ENCODE data around the gene ZCCHC7.

ZCCHC7 gene

DNA sequence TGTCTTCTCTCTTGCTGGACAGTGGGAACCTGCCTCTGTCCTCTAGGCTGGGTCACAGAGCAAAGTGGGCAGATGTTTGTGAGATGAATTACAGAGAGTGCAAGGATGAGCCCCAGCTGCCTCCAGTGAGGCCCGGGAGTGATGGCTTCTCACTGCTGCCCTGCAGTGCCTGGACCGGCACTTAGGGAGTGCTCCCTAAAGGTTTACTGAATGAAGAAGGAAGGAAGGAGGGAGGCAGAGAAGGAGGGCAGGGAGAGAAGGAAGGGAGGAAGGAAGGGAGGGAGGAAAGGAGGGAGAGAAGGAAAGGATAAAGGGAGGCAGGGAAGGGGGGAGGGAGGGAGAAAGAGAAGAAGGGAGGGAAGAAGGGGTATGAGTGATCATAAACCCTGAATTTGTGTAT is 259.5 kb downstream of the ZCCHC7 start:
- TF ChIP-seq, protein P1, sequence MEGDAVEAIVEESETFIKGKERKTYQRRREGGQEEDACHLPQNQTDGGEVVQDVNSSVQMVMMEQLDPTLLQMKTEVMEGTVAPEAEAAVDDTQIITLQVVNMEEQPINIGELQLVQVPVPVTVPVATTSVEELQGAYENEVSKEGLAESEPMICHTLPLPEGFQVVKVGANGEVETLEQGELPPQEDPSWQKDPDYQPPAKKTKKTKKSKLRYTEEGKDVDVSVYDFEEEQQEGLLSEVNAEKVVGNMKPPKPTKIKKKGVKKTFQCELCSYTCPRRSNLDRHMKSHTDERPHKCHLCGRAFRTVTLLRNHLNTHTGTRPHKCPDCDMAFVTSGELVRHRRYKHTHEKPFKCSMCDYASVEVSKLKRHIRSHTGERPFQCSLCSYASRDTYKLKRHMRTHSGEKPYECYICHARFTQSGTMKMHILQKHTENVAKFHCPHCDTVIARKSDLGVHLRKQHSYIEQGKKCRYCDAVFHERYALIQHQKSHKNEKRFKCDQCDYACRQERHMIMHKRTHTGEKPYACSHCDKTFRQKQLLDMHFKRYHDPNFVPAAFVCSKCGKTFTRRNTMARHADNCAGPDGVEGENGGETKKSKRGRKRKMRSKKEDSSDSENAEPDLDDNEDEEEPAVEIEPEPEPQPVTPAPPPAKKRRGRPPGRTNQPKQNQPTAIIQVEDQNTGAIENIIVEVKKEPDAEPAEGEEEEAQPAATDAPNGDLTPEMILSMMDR (IDR thresholded peaks at IDR 0.05), result no peak
- H3K27ac ChIP-seq, result no peak overlapping the region
- no peaks in the 10 kb centered on the region for H3K36me3 ChIP-seq
- peaks cover 26% of the 10 kb centered on the region for H3K27me3 ChIP-seq
- H3K4me1 ChIP-seq (ENCODE audit: control insufficient read depth in 1 of 2, insufficient read depth in 1 of 2, low read depth in 1 of 2, low read length in 1 of 2), result no peaks in the 10 kb centered on the region
- no peak overlapping the region for H3K4me3 ChIP-seq (ENCODE audit: low read depth in 1 of 2, low read length in 1 of 2)
- no peaks in the 10 kb centered on the region for H3K9me3 ChIP-seq

DNA sequence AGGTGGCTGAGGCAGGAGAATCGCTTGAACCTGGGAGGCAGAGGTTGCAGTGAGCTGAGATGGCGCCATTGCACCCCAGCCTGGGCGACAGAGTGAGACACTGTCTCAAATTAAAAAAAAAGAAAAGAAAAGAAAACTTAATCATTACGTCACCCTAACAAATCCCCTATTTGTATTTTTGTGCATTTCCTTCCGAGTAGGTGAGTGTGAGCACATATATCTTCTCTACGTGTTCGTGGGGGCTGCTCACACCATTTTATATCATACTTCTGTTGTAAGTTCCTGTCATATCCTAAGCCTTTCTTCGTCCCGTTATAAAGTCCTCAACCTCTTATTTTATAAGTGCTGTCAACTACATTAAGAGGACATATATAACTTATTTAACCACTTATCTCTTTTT is 260.2 kb downstream of the ZCCHC7 start:
- Histone ChIP-seq H3K36me3 (no peaks in the 10 kb centered on the region), H3K4me3 (ENCODE audit: low read depth in 1 of 2, low read length in 1 of 2) (no peak overlapping the region), H3K27me3 (peaks cover 26% of the 10 kb centered on the region), H3K27ac (no peak overlapping the region), H3K9me3 (no peaks in the 10 kb centered on the region), H3K4me1 (ENCODE audit: control insufficient read depth in 1 of 2, insufficient read depth in 1 of 2, low read depth in 1 of 2, low read length in 1 of 2) (no peaks in the 10 kb centered on the region)
- TF ChIP-seq, protein P1 (IDR thresholded peaks at IDR 0.05), result no peak

DNA sequence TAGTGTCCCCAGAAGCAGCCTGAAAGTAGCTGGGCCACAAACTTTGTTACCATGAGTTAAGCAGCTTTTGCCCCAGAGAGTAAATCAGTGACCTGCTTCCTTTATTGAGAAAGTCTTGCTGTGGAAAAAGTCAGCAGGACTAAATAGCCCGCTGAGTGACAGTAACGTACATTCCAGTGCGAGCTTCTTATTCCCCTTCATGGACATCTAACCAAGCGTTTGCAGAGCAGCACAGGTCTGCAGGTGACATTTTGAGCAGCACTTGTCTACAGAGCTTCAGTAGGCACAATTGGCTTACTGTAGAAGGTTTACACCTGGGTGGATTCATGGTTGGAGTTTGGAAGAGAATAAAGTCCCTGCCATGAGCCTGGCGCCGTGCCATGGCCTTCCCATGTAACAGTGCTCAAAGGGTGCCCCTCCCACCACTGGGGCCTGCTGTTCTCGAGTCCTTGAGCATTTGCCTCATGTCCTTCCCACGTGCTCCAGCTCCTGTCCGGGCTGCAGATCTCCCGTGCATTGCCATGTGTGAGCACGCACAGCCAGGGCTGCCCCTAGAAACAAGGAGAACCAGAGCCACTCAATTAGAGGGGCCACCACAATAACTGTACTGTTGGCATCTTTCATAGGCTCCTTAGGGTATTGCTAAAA is 260.8 kb downstream of the ZCCHC7 start:
- Histone ChIP-seq H3K4me3 (ENCODE audit: low read depth in 1 of 2, low read length in 1 of 2) (no peak overlapping the region), H3K27me3 (peaks cover 25% of the 10 kb centered on the region), H3K9me3 (no peaks in the 10 kb centered on the region), H3K36me3 (no peaks in the 10 kb centered on the region), H3K27ac (no peak overlapping the region), H3K4me1 (ENCODE audit: control insufficient read depth in 1 of 2, insufficient read depth in 1 of 2, low read depth in 1 of 2, low read length in 1 of 2) (no peaks in the 10 kb centered on the region)
- TF ChIP-seq, protein P1 (IDR thresholded peaks at IDR 0.05), result no peak

DNA sequence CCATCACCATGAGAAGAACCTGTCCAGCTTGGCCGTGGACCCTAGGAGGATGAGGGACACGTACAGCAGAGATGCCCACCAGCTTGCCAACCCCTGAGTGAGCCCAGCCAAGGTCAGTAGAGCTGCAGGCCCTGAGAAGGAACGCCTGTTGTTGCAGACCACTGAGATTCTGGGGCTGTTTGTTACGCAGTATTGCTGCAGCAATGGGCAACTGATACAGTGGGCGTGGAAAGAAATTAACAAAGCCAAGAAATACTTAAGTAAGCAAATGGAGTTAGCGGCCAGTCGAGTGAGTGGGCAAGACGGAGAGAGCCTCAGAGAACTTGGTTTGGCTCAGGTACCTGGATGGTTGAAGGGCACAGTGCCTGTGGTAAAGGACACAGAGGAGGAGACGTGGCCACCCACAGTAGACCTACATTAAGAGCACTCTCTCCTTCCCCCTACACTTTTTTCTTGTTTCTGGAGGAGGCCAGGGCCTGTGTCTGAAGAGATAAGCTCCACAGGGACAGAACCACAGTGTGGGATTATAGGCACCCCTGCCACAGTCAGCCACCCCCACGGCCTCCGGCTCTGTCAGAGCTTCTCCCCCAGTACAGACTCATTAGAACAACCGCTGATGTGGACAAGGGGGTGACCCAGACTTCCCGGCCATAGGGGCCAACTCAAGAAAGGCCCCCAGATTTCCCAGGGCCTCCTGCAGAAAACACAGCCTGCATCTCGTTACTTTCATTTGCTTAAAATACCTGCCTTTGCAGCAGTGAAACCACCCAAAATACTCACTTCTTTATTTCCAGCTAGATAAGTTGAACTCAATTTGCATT is 262.0 kb downstream of the ZCCHC7 start:
- no peaks in the 10 kb centered on the region for H3K36me3 ChIP-seq
- TF ChIP-seq, protein P1 (IDR thresholded peaks at IDR 0.05), result no peak
- no peaks in the 10 kb centered on the region for H3K9me3 ChIP-seq
- no peak overlapping the region for H3K27ac ChIP-seq
- peaks cover 16% of the 10 kb centered on the region for H3K27me3 ChIP-seq
- H3K4me3 ChIP-seq (ENCODE audit: low read depth in 1 of 2, low read length in 1 of 2), result no peak overlapping the region
- H3K4me1 ChIP-seq (ENCODE audit: control insufficient read depth in 1 of 2, insufficient read depth in 1 of 2, low read depth in 1 of 2, low read length in 1 of 2), result no peaks in the 10 kb centered on the region

DNA sequence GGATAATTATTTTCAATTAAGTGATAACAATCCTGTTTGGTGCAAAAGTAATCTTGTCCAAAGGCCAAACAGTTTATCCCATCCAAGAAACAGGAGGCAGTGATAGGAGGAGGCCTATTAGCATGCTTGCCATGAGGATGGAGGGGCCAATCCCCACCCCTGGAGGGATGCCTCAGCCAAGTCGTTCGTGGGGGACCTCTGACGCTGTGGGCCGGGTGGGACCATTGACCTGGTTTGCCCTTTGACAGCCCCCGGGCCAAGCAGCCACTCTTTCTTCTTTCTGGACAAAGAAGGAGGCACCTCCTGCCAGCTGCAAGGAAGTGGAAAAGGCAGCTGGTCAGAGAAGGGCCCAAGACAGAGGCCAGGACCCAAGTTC is 262.6 kb downstream of the ZCCHC7 start:
- Histone ChIP-seq H3K27me3 (peaks cover 15% of the 10 kb centered on the region), H3K4me3 (ENCODE audit: low read depth in 1 of 2, low read length in 1 of 2) (no peak overlapping the region), H3K9me3 (no peaks in the 10 kb centered on the region), H3K36me3 (no peaks in the 10 kb centered on the region), H3K4me1 (ENCODE audit: control insufficient read depth in 1 of 2, insufficient read depth in 1 of 2, low read depth in 1 of 2, low read length in 1 of 2) (no peaks in the 10 kb centered on the region), H3K27ac (no peak overlapping the region)
- TF ChIP-seq, protein P1 (IDR thresholded peaks at IDR 0.05), result no peak

Measured in neutrophil (primary cell).